Skin of body (tissue), 2 donors: ENCODE measurements around the gene CD180. TPM values are rescaled to one million over a fixed set of nuclear protein-coding genes. Genes with fewer than 3 reads are reported as not detected.
A peak's percentile ranks its signal among the peaks of the same experiment; 100 is the strongest.

Experiments used
- DNase-seq: peaks from one replicate; lab custom pipeline; 2025; lab: John Stamatoyannopoulos, UW
- total RNA-seq: library from RNA; depleted of rRNA; stranded (reverse); fragments of >200 nt; gene quantifications from one replicate; pipeline ENCODE4 v1.2.3, GENCODE V29; 2014

The CD180 gene
- total RNA-seq, result 1.2 TPM

GRCh38 chr5:67196537-67197059 is at the start of gene CD180:
TSS of gene CD180 (minus strand) at chr5:67196799. CDS start at chr5:67196641, 158 bp downstream.
- DNase-seq, result no peak

- DNase-seq, result peak; percentile 85
Measured at GRCh38 chr5:67246108-67246507, 49.5 kb upstream of the CD180 start.

DNA sequence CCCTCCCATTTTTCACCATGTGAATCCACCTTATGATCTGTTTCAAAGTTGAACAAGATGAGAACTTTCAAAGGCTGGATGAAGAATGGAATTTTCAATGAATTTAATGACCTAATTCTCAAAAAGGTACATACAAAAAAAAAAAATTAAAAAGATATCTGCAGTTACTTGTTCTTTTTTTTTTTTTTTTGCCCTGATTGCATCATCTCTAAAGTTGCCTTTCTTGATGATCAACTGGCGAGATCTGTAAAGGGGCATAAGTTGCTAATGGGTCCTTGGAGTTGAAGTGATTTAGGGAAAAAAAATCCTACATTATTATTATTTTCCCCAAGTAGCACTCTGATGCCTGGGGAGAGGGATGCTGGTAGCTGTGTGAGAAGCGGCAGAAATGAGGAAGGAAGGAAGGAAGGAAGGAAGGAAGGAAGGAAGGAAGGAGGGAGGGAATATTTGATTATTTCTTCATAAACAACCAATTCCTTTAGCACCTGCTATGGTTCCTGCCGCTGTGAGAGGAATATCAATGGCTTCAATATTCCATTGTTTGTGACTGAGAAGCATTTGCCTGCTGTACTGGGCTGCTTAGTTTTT is 48.8 kb upstream of the CD180 start:
- no peak for DNase-seq

DNA sequence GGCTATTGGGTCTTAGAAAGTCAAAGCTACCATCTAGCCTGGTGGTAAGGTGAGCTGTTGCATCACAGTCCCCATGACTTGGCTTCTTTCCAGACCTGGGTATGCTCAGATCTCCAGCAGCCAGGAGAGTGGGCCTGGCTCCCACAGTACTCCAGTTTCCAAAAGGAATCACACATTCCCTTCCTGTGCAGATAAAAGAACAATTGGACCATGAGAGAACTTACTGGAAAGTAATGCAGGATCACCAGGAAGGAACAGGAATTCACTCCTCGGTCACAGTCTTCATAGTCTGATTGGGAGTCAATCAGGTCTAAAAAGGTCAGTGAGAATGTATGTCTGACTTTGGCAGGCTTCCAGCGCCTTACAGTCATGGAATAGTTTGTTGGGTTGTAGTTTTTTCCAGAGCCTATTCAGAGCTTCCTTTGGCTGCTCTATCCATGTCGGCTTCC is 47.8 kb upstream of the CD180 start:
- DNase-seq, result peak; percentile 61

- DNase-seq, result no peak
Measured at GRCh38 chr5:67243944-67244343, 47.3 kb upstream of the CD180 start.

- DNase-seq, result peak; percentile 61
Measured at GRCh38 chr5:67243349-67243748, 46.8 kb upstream of the CD180 start.

DNA sequence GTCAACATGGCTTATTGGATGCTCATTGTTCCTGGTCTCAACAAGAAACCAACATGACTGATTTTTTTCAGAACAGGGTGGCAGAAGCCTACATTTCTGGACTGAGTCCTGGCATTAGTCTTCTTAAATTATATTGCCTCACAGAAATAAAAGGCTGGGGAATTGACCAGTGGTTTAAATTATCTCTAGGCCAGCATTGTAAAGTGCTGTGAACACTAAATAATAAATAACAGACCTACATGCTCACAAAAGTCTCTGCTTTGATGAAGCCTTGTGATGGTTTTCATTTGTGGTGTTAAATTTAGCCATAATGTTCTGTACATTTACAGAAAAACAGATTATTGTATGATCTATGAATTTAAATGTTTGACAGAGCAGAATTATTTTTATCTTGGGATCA is 44.7 kb upstream of the CD180 start:
- DNase-seq, result peak; percentile 37

- no peak for DNase-seq
Measured at GRCh38 chr5:67240846-67241245, 44.2 kb upstream of the CD180 start.

DNA sequence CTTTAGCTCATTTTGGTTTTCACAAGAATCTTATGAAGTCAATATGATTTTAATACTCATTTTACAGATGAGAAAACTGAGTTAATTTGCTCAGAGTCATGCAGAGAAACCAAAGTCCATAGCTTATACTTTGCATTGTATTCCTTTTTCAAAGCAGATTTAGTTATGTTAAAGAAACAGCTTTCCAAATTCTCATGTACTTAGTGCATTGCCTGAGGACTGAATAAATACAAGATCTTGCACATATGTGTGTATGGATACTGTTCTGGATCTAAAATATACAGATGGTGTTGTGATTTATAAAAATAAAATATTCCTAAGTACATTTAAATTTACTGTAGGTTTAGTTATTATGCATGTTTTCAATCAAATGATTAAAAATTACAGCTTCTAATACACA is 43.5 kb upstream of the CD180 start:
- DNase-seq, result no peak

DNA sequence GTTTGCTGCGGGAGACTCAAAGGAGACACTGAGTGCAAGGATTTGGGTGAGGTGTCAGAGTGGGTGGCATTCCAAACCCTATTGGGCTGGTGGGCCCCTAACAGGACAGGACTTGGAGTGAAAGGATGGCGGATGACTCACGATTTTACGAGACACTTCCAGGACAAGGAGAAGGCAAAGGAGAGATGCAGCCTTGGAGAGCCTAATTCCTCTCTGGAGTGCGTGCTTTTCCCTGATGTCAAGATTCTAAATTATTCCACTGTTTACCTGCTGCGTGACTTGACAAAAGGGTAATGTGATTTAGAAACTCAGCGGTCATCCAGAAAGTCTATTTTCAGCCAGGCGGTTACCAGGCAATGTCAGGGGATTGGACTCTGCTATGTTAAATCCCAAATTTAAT is 41.6 kb upstream of the CD180 start:
- DNase-seq, result no peak

DNA sequence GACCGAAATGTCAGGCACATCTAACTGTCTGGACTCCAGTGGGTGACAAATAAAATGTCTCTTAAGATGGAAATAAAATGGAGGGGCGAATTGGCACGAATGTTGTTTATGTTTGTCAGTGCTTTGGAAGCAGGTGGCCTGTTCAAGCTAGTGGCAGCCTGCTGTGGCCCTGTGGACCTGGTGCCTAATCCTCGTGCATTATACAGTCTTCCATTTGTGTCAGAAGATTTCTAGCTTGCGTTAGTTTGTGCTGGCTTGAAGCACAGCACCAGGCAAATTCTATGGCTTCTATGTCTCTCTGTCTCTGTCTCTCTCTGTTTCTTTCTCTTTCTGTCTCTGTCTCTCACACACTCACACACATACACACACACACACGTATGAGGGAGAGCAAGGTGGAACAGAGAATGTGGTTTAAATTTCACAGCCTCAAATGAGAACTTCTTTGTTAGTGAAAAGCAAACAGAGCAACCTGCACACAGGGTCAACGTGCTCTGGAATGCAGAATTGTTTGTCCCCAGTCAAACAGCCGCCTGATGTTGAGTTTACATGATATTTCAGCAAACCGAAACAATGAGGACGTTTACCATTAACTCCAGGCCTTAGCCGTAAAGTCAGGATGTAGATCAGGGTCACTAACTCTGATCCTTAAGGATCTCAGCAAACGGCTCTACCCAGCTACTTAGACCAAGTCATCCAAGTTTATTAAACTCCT is 39.0 kb upstream of the CD180 start:
- DNase-seq, result no peak

DNA sequence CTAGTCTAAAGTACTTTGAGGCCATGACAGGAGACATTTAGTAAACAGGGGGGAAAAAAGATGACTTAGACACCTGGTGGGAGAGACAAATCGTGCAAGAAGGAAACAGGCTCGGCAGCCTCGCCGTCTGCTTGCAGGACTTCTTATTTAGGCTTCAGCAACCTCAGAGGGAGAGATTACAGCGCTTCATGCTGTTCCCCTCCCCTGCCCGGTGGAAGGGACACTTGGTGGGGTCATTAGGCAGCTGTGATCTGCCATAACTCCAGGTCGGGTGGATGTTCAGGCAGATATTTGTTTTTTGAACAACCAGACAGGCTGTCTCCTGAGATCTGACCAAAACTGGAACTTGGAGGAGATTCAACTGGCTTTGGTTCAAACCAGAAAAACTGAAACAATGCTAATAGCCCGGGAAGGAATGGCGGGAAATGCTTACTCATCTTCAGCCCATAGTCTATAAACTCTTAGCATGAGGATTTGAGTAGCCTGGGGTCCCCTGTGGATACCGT is 38.1 kb upstream of the CD180 start:
- DNase-seq, result peak; percentile 63

- DNase-seq, result no peak
Measured at GRCh38 chr5:67233075-67233474, 36.5 kb upstream of the CD180 start.

DNA sequence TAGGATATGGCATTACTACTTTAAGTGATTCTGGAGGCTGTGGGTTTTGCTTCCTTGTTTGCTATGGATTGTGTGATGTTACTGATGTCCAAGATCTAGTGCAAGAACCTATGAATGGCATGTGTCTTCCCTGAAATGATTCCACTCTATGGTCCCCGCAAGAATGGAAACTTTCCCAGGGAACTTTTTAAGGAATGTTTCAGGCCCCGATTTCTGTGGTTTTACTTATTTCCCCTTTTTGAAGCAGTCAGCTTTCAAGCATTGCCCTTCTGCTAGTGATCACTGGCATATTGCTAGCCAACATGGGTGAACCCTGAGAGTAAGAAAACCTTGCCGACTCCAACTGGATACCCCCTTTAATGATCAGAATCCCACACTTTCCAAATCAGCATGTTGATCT is 26.6 kb upstream of the CD180 start:
- DNase-seq, result no peak

DNA sequence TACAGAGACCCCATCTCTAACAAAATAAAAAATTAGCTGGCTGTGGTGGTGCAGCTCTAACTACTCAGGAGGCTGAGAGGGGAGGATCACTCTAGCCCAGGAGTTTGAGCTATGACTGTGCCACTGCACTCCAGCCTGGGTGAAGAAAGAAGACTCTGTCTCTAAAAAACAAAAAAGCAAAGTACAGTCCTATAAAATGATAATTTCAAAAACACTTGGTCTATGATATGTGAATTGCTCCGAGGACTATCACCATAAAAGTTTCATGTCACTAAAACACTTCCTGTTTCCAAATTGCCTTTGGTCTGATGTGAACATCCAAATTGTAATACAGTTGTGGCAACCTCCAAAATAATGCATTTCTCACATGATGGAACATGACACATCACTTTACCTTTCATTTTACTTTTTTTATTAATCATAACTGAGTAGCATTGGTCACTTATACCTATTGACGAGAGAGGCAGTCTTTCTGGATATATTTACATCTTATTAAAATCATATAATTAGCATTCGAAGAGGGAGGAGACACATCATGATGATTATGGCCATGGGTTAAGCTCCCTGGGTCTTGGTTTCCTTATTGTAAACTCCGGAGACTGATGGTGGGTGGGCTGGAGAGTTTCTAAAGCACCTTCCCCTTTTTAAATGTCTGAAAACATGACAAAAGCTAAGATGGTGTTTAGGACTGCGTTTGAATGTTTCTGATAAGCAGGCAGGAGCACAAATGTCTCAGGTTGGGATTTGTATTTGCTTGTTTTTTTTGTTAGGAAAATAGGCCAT is 25.8 kb upstream of the CD180 start:
- no peak for DNase-seq

DNA sequence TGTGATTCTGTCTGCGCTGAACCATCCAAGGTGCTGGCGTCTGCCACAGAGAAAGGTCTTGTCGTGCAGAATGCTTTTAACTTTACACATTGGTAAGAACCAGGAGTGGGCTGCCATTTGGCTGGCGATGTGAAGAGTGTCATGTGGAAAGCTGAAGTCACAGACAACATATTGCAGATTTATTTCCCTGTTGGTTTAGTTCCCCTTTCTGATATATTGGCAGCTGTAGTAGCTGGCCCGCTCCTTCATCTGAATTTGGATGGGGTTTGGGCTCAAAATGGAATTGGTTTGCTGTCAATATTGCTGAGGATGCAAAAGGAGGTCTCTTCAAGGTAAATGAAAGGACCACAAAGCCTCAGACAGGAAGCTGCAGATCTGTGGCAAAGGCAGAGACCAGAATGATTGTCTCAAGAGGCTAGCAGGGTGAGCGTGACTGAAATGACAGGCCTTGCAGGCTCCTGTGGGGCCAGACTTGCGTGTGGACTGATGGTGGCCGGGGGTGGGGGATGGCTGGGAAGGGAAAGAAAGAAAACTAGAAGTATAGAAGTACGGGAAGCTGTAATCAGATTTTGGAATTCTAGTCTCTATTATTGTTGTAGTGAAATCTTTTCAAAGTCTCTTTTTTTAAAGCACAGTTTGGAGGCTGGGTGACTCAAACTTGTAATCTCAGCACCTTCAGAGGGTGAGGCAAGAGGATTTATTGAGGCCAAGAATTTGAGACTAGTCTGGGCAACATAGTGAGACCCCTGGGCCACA is 25.1 kb upstream of the CD180 start:
- no peak for DNase-seq

- no peak for DNase-seq
Measured at GRCh38 chr5:67216564-67216963, 20.0 kb upstream of the CD180 start.

GRCh38 chr5:67215519-67216471 is 19.2 kb upstream of the CD180 start:
- DNase-seq, result peak; percentile 14

GRCh38 chr5:67214707-67215447 is 18.3 kb upstream of the CD180 start:
- no peak for DNase-seq
